GM21723 (cell line): ENCODE data around the gene ABCA3.
A peak's percentile ranks its signal among the peaks of the same experiment; 100 is the strongest.
"Not testable (repeated sequence)": the region's sequence is repeated elsewhere in the genome, so short reads cannot be mapped to it uniquely, and the experiment has no call there.

Experiments
- ATAC-seq: cut with Tn5 transposase; IDR thresholded peaks from one replicate; pipeline ENCODE4 v1.9.1; 2021; ENCODE audit warnings: mild to moderate bottlenecking, moderate library complexity; ENCODE audit not compliant: unreplicated experiment

Gene ABCA3

DNA sequence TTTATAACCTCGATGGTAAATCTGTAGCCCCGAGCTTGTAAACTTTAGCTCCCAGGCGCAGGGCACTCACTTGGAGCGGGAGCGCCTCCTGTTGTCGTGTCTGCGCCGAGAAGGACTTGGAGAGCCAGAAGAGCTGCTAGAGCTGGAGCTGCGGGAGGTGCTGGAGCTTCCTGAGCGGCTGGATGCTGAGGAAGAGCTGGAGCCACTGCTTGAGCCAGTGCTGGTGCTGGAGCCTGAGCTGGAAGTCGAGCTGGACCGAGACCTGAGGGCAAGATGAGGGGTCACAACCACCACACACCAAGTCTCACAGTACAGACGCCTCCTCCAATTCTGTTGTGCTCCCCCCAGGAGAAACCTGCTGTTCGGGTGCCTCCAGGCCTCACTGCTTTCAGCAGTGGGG is 77.5 kb downstream of the ABCA3 start:
- ATAC-seq, result not testable (repeated sequence)

DNA sequence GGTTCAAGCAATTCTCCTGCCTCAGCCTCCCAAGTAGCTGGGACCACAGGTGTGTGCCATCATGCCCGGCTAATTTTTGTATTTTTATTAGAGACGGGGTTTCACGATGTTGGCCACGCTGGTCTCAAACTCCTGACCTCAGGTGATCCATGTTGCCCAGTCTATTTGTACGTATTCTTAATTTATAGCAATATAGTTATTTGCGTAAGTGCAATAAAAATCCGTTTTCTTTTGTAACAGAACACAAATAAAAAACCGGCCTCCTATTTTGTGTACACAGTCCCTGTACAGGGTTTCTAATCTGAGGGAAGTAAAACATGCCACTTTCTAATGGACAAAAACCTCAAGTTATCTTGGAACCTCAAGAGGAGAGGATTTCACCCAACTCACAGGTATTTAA is 80.3 kb downstream of the ABCA3 start:
- no peak for ATAC-seq

DNA sequence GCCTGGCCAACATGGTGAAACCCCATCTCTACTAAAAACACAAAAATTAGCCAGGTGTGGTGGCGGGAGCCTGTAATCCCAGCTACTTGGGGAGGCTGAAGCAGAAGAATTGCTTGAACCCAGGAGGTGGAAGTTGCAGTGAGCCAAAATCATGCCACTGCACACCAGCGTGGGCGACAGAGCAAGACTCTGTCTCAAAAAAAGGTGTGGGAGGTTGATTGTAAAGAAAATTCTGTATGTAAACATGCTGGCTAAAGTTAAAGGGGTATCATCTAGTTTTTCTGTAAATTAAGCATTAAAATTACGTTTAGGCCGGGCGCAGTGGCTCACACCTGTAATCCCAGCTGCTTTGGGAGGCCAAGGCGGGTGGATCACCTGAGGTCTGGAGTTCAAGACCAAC is 82.0 kb downstream of the ABCA3 start:
- ATAC-seq, result not testable (repeated sequence)

DNA sequence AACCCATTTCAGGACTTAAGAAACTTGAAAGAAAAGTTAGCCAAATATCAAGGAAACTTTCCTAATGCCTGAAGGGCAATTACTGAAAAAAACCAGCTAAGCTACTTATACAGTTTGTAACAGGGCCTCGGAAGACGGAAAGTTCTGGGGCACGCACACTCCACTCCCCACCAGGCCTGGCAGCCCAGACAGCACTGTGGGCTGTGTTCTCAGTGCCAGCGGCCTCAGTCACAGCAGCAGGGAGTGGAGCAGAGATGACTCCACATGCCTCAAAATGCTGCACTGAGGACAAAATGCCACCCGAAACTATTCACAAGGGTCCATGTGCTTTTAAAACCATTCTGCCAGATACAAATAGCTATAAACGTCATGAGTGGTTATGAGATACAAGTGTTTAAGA is 82.8 kb downstream of the ABCA3 start:
- no peak for ATAC-seq

DNA sequence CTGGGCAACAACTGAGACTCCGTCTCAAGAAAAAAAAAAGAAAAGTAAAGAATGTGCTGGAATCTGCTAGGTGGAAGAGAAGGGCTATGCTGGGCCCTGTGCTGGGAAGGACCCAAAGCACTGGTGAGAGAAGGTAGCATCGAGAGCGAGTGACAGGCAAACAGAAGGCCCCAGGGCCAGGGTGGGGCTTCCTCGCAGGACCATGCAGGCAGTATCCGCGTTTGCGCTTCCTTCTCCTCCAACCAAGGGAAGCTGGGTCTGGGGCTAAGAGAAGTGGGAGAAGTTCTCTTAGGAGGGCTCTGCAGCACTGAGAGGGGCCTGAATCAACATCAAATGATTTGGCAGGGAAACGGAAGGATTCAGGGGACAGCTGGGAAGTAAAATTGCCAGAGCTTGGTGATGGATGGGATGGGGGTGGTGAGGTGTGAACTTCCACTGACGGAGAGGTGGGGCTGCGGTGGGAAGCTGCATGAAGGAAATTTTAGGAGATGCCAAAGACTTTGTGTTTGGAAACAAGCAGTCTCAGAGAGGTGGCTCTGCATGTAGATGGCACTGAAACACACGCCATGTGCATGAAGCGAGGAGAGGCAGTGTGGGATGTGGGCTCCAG is 83.9 kb downstream of the ABCA3 start:
- no peak for ATAC-seq

DNA sequence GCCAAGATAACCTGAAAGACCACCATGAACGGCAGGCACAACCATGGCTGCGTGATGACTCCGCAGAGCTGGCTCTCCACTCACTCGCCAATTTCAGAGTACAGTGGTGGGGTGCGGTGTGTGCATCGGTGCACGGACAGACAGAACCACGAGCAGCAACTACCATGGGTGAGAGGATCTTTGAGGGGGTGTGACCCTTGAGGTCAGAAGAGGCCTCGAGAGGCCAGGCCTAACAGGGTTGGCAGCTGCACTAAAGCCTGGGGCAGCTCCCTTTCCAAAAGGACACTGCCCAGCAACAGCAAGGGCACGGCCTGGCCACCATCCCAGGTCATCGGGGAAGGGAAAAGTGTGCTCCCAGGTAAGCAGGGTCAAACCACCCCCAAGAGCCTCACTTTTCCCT is 87.2 kb downstream of the ABCA3 start:
- no peak for ATAC-seq

DNA sequence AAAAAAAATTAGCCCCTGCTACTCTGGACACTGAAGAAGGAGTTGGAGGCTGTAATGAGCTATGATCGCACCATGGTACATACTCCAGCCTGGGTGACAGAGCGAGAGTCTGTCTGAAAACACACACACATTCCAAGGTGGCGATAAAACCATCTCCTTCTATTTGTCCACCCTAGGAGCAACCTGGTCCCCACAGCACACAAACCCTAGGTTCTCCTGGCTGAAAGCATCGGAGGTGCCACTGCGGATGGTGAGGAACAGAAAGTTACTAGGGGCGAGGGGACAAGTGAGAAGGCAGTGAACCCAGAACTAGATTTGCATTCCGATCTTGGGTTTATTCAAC is 87.8 kb downstream of the ABCA3 start:
- ATAC-seq, result no peak

DNA sequence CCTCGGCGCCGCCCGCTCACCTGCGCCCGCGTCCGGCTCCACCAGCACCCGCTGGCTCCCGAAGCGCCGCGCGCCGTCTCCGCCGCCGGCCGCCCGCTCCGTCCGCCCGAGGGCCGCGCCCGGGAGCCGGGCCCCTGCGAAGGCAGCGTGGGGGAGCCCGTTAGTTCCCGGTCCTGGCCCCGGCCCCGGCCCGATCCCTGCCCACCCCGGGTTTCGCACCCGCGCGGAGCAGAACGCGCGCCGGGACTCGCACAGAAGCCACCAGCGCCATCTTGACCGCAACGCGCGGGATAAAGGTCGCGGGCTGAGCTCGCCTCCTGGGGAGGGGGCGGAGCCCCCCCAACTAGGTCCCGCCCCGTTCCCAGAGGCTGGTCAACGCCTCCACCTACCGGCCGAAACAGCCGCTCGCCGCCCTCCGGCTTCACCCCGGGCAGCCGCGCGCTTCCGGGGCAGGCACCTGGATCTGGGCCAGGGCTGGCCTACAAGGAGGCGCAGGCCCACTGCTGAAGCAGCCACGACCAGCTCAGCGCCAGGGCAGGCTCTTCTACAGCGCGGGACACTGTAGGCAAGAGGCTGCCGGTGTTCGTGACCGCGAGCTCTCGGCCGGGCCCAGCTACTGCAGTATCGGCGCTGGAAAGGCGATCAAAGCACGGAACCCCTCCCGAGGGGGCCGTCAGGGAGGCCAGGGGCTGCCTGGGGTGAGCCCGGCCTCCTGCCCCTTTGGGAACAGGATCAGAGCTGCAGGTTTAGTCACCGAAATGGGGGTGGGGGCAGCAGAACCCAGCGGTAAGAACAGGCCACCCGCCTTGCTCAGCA is 89.0 kb downstream of the ABCA3 start, which contains the start of gene ECI1:
ECI1 (minus strand) TSS at position 292 of the 816 bp plus-strand sequence; CDS start at position 271, 21 bp downstream.
- peak; percentile 81 for ATAC-seq

DNA sequence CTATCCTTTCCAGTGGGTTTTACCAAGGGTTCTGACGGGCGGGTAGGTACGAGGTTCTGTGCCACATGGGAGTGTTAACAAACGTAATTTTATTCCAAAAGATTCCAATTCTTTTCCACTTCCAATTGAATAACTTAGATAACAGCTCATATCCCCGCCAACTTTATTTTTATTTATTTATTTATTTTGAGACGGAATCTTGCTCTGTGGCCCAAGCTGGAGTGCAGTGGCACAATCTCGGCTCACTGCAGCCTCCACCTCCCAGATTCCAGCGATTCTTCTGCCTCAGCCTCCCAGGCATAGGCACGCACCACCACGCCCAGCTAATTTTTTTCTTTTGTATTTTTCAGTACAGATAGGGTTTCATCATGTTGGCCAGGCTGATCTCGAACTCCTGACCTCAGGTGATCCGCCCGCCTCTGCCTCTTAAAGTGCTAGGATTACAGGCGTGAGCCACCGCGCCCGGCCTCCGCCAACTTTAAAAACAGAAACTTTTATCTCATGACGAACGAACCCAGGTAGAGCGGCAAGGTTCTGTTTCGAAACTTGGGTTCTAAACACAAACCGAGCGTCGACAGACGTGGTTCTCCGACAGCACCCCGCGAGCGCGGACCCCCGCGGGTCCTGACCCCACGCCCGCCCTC is 89.8 kb downstream of the ABCA3 start:
- ATAC-seq, result no peak

DNA sequence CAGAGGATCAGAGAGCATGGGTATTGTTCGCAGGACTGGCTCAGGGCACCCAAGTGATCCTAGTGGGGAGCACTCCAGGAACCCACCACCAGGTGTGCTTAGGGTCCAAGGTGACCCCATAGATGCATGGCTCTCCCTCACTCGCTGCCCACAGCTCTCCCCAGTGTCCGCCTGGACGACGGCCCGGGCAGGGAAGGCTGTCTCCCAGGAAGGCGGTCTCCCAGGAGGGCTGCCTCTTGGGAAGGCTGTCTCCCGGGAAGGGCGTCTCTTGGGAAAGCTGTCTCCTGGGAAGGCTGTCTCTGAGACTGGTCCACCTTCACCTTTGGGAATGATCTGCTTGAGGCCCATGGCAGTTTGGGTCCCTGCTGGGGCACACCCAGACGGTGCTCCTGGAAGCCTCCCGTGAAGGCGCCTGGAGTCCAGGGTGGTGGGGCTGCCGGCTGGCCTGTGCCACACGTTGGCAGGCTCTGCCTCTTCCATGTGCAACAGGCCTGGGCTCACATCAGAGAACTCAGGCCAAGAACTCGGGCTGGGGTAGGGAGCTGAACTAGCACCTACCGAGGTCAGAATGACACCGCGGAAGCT is 94.1 kb downstream of the ABCA3 start:
- ATAC-seq, result no peak

DNA sequence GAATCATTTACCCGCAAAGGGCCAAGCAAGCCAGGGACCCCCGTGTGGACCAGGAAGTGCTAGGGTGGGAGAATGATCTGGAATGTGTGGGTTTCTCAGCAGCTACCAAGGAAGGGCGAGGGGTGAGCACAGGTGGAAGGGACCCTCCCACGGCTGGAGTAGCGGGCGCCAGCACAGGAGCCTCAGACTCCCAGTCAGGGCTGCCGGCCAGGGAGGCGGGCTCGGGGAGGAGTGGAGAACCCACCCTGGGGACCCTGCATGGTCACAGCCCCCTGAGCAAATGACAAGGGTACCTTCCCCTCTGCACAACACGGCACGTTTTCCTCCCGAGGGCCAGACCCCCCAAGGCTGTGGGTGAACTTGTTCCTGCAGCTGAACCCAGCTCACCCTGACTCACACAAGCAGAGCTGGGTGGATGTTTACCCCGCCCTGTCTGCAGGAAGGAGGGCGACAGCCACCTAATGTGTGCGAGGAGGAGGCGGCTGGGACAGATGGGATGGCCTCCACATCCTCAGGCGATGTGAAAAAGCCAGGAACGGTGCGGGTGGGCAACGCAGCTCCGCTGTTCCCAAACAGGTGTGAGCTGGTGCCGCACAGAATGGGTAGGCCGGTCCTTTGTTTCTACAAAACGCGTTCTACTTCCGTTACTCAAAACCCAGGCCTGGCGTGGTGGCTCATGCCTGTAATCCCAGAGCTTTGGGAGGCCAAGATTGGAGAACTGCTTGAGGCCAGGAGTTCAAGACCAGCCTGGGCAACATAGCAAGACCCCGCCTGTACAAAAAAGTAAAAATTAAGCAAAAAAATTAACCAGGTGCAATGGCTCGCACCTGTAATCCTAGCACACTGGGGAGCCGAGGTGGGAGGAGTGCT is 95.4 kb downstream of the ABCA3 start:
- ATAC-seq, result no peak

DNA sequence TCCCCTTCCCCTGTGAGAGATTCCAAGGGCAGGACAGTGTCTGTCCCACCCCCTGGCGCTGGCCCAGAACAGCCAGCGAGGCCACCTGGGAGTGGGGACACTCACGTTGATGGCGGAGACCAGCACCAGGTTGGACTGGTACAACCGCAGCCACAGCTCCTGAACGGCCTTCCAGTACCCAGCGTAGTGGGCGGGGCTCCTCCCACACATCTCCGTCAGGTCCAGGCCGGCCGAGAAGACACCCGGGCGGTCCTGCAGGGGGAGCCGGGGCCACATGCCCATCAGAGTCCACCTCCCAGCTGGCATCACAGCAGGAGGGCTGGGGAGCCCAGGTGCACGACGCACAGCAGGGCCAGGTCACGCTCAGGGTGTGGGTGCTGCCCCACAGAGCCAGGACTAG is 96.2 kb downstream of the ABCA3 start:
- no peak for ATAC-seq

DNA sequence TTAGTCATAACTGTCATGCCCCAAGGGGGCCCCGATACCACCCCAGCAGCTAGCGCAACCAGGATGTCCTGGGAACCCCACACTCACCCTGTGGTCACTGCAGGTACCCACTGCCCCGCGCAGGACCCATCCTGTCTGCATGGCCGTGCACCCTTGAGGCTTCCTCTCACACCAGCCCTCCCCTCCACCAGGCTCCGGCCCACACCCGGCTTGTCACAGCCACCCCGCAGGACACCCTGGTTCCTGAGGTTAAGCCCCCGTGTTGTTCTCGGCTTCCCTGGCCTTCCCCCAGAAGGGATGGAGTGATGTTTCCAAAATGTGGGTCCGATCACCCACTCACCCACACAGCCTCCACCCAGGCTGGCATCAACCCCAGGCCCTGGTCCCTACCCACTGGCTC is 96.7 kb downstream of the ABCA3 start:
- ATAC-seq, result no peak

DNA sequence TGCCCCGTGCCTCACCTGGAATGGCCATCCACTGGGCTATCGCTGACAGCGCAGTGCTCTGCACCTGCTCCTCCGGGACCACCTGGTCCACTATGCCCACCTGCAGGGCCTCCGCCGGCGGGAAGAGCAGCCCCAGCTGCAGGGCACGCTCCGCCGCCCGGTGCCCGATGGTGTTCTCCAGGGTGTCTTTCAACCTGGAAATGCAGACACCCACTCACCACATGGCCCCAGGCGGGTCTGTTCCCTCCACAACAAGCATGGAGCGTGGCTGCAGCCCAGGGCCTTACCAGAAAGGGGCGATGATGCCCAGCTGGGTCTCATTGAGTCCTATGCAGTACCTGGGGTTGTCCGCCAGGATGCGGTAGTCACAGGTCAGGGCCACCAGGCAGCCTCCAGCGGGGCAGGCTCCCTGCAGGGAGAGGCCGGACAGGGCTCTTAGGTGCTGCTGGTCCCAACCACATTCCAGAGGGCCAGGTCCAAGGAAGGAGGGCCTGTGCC is 97.4 kb downstream of the ABCA3 start:
- ATAC-seq, result no peak

DNA sequence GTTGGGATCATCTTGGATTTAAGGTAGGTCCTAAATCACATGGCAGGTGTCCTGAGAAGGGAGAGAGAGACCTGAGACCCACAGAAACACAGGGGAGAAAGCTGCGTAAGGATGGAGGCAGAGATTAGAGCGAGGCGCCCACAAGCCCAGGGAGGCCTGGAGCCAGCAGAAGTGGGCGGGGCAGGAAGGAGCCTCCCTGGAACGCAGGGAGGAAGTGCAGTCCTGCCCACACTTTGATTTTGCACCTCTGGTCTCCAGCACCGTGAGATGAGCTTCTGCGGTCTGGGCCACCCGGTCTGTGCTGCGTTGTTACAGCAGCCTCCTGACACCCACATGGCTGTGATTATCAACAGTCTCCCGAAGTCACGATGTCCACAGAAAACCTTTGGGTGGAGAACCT is 97.9 kb downstream of the ABCA3 start:
- ATAC-seq, result no peak

DNA sequence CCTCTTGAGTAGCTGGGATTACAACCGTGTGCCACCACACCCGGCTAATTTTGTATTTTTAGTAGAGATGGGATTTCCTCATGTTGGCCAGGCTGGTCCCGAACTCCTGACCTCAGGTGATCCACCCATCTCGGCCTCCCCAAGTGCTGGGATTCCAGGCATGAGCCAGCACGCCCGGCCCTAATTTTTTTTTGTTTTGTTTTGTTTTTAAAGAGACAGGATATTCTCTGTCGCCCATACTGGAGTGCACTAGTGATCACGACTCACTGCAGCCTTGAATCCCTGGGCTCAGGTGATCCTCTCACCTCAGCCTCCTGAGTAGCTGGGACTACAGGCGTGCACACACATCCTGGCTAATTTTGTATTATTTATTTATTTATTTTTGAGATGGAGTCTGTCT is 100.2 kb downstream of the ABCA3 start:
- not testable (repeated sequence) for ATAC-seq

DNA sequence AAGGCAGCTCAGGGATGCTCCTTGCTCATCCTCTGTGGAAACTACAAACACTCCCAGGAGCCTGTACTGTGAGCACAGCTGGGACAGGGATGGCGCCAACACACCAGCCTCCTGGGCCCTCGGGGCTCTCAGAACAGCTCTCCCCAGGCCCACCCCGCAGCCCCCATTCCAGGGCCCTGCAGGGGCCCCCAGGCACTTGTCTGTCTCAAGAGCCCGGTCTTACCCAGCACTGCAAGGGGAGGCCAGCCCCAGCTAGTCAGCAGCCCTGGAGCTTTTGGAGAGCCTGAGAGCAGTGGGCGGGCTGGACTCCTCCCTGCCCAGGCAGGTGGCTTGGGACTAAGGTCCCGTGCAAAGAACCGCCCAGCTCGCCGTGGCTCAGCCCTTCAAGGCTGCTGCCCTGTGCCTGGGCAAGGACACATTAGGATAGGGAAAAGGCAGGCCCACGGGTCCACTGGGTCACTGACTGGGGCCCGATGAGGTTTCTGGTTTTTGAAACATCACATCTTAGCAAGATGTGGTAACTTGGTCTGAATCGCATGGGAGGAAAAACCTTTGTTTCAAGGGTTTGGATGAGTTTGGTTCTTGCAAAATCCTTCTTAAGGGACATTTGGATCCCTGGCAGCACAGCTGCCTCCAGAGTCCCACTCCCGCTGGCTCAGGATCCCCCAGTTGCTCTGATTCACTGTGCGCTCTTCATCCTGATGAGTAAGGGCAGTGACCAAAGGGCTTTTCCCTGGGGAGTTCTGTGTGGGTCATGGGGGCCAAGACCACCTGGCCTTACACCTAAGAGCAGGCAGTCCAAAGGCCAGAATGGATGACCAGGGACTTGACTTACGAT is 101.5 kb downstream of the ABCA3 start:
- no peak for ATAC-seq

DNA sequence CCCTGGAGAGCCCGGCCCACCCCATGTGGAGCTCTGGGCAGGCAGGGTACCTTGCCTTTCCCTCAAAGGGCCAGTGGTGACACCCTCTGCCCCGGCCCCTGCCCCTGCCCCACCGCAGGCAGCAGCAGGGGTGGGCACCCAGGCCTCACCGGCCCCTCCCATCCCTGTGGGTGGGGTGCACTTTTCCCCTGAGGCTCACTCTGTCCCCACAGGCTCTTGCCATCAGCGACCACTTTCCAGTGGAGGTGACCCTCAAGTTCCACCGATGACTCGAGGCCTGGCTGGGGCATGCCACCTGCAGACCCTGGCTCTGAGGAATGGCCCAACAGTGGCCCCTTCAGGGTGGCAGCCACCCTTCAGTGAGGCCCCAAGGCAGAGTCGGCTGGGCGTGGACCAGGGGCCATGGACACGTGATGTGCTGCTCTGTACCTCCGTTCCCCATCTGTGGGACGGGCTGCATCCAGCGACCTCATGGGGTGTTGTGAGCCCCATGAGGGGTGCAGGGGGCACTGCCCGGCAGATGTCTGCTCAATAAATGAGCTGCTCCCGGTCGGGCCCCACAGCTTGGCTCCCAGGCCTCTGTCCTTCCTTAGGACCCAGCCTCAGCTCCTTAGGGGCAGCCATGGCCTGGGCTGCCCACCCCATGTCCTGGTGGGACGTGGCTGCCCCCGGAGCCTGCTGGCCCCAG is 102.2 kb downstream of the ABCA3 start:
- ATAC-seq, result no peak

DNA sequence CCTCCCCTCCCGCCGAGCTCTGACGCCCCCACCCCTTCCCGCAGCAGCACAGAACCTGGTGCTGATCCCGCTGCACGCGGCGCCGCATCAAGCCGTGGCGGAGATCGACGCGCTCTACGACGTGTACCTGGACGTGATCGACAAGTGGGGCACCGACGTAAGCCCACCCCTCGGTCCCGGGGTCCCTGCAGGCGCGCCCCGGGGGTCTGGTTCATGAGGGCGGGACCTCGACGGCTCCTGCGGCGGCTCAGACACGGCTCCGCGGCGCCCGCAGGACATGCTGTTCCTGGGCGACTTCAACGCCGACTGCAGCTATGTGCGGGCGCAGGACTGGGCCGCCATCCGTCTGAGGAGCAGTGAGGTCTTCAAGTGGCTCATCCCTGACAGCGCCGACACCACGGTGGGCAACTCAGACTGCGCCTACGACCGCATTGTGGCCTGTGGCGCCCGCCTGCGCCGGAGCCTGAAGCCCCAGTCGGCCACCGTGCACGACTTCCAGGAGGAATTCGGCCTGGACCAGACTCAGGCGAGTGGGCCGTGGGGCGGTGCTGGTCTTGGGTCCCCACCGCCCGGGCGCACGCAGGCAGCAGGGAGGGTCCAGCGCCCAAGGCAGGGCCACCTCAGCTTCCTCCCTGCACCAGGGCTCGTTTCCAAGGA is 102.9 kb downstream of the ABCA3 start:
- ATAC-seq, result no peak
